SK-N-SH (cell line): ENCODE results near the gene MRPL44. TPM values are rescaled to one million over a fixed set of nuclear protein-coding genes. Genes with fewer than 3 reads are reported as not detected.

Experiments used
- CTCF ChIA-PET: fragments of 300-600, 350-600 bp; formaldehyde crosslinking; extraction: SDS; loops from one replicate; lab custom pipeline; 2021; lab: Yijun Ruan, JAX
- POLR2A ChIA-PET: fragments of 350-600 bp; sonication (Branson Sonifier 250); formaldehyde crosslinking; extraction: SDS; loops from one replicate; lab custom pipeline; 2020; ENCODE audit warnings: antibody characterized with exemption, inconsistent platforms; lab: Yijun Ruan, JAX
- DNase-seq: peaks from one replicate; pipeline ENCODE4 v3.0.0; 2012
- H2AFZ ChIP-seq: fragments of 200-600 bp; sonication (generic); 2 replicates; pipeline ENCODE4 v1.8.1; 2016; ENCODE audit warnings: antibody characterized with exemption, mild to moderate bottlenecking, low read depth
- H3F3A ChIP-seq: fragments of 200-600 bp; sonication (generic); replicated peaks from 2 replicates; pipeline ENCODE3; 2016; ENCODE audit warnings: antibody characterized with exemption, mild to moderate bottlenecking; ENCODE audit not compliant: insufficient read depth
- H3K27ac ChIP-seq, 2 experiments: fragments of 200-500 bp in 1 of 2; fragments of 200-600 bp in 1 of 2; sonication (Bioruptor generic) in 1 of 2; sonication (generic), shearing (Covaris generic) in 1 of 2; 2 replicates each; pipeline versions ENCODE4 v1.5.1 to v1.6.1; 2014 to 2016; ENCODE audit warnings: low read depth in 2 of 2, inconsistent platforms in 1 of 2, low read length in 1 of 2, mild to moderate bottlenecking in 1 of 2, mixed read lengths in 1 of 2
- H3K27me3 ChIP-seq: fragments of 200-600 bp; sonication (generic), shearing (Covaris generic); 2 replicates; pipeline ENCODE4 v1.6.1; 2016; ENCODE audit warnings: mixed run types; ENCODE audit not compliant: insufficient read depth
- H3K36me3 ChIP-seq, 2 experiments: fragments of 200-500 bp in 1 of 2; fragments of 200-600 bp in 1 of 2; sonication (Bioruptor generic) in 1 of 2; sonication (generic) in 1 of 2; replicated peaks in 1 of 2; 2 replicates each; pipeline versions ENCODE3 to v1.5.1; 2014 to 2016; ENCODE audit warnings: low read length in 1 of 2, mild to moderate bottlenecking in 1 of 2; ENCODE audit not compliant: insufficient read depth in 2 of 2, control insufficient read depth in 1 of 2
- H3K4me1 ChIP-seq, 2 experiments: fragments of 200-500 bp in 1 of 2; fragments of 200-600 bp in 1 of 2; sonication (Bioruptor generic) in 1 of 2; sonication (generic), shearing (Covaris generic) in 1 of 2; 2 replicates each; pipeline versions ENCODE4 v1.5.1 to v1.6.1; 2014 to 2016; ENCODE audit warnings: low read depth in 1 of 2, low read length in 1 of 2, mixed run types in 1 of 2; ENCODE audit not compliant: insufficient read depth in 2 of 2, control insufficient read depth in 1 of 2
- H3K4me2 ChIP-seq: fragments of 200-600 bp; sonication (generic), shearing (Covaris generic); 2 replicates; pipeline ENCODE4 v1.6.1; 2017; ENCODE audit warnings: mixed run types
- H3K4me3 ChIP-seq, 2 experiments: fragments of 200-500 bp in 1 of 2; fragments of 200-600 bp in 1 of 2; sonication (Bioruptor generic) in 1 of 2; sonication (generic), shearing (Covaris generic) in 1 of 2; 2 replicates each; pipeline versions ENCODE4 v1.5.1 to v1.8.1; 2014 to 2016; ENCODE audit warnings: low read depth in 2 of 2, inconsistent platforms in 1 of 2, low read length in 1 of 2, mild to moderate bottlenecking in 1 of 2, mixed read lengths in 1 of 2, moderate library complexity in 1 of 2
- H3K79me2 ChIP-seq: fragments of 200-600 bp; sonication (generic); 2 replicates; pipeline ENCODE4 v1.8.1; 2017; ENCODE audit warnings: mild to moderate bottlenecking; ENCODE audit not compliant: insufficient read depth
- H3K9ac ChIP-seq: fragments of 200-600 bp; sonication (generic); 2 replicates; pipeline ENCODE4 v1.6.1; 2017; ENCODE audit warnings: mixed run types
- H3K9me2 ChIP-seq: fragments of 200-600 bp; sonication (generic); 2 replicates; pipeline ENCODE4 v1.6.1; 2017; ENCODE audit warnings: mixed run types
- H3K9me3 ChIP-seq: fragments of 200-600 bp; sonication (generic); 2 replicates; pipeline ENCODE4 v1.6.1; 2017; ENCODE audit warnings: mixed run types, mild to moderate bottlenecking, moderate library complexity
- H4K20me1 ChIP-seq: fragments of 200-600 bp; sonication (generic); 2 replicates; pipeline ENCODE4 v1.6.1; 2017; ENCODE audit warnings: mild to moderate bottlenecking, mixed run types; ENCODE audit not compliant: insufficient read depth
- CHD2 ChIP-seq: fragments of 150-350 bp; IDR thresholded peaks from 2 replicates; pipeline ENCODE4 v1.6.1; 2018; ENCODE audit warnings: low read length; ENCODE audit not compliant: partially characterized antibody
- CTCF ChIP-seq: fragments of 200-600 bp; sonication (generic); IDR thresholded peaks from 2 replicates; pipeline ENCODE4 v1.6.1; 2017; ENCODE audit warnings: antibody characterized with exemption, mild to moderate bottlenecking, moderate library complexity
- ELF1 ChIP-seq: IDR thresholded peaks from 2 replicates; pipeline ENCODE4 v1.4.0; 2012
- IRF3 ChIP-seq: fragments of 150-350 bp; IDR thresholded peaks from 2 replicates; pipeline ENCODE4 v1.6.1; 2016; ENCODE audit warnings: mild to moderate bottlenecking, low read depth, low read length
- JUND ChIP-seq: IDR thresholded peaks from 2 replicates; pipeline ENCODE4 v1.4.0; 2012
- MAX ChIP-seq: IDR thresholded peaks from 2 replicates; pipeline ENCODE4 v1.4.0; 2012; ENCODE audit warnings: low read depth
- NRF1 ChIP-seq: IDR thresholded peaks from 2 replicates; pipeline ENCODE4 v1.6.1; 2012; ENCODE audit warnings: low read depth, mild to moderate bottlenecking, low read length
- RAD21 ChIP-seq: IDR thresholded peaks from 2 replicates; pipeline ENCODE4 v1.6.1; 2012; ENCODE audit warnings: mild to moderate bottlenecking, low read length
- RFX5 ChIP-seq: IDR thresholded peaks from 2 replicates; pipeline ENCODE4 v1.6.1; 2012; ENCODE audit warnings: mild to moderate bottlenecking, improper control_type of control experiment, low read length
- SMC3 ChIP-seq: IDR thresholded peaks from 2 replicates; pipeline ENCODE4 v1.6.1; 2012; ENCODE audit warnings: low read depth, low read length, improper control_type of control experiment
- YY1 ChIP-seq: IDR thresholded peaks from 2 replicates; pipeline ENCODE4 v1.4.0; 2012; ENCODE audit warnings: low read depth, mild to moderate bottlenecking
- ZBTB33 ChIP-seq: IDR thresholded peaks from 2 replicates; pipeline ENCODE4 v1.4.0; 2012; ENCODE audit warnings: low read depth, borderline replicate concordance
- WGBS: methylation state at CpG from one replicate; pipeline ENCODE4 v1.1.6; 2017; ENCODE audit warnings: low lambda C conversion rate; 5-methylcytosine and 5-hydroxymethylcytosine counted together
- polyA plus RNA-seq, 3 experiments: library from polyadenylated mRNA; depleted of rRNA; stranded (reverse); fragments of >200 nt; gene quantifications; 2 replicates each; pipeline ENCODE4 v1.2.3, GENCODE V29; 2012

The MRPL44 gene
- polyA plus RNA-seq, 1 of the 3 experiments (the other 2 are of a cell fraction), result 12.9 TPM

- no peaks in the 10 kb centered on the region for H3K9me2 ChIP-seq
- DNase-seq, result no peak
- TF ChIP-seq CHD2 (no peak), YY1 (no peak), MAX (no peak), RAD21 (no peak), SMC3 (no peak), JUND (no peak), ZBTB33 (no peak), NRF1 (no peak), ELF1 (no peak), IRF3 (no peak), RFX5 (no peak)
- TF ChIP-seq, all 33 proteins: peak for 0
- CTCF ChIA-PET, result interaction anchor here (0.6 to 17.0 kb wide), 60 partner anchors 8 to 1054 kb away, joined by 3 to 288 read pairs (median 5); partner anchors contain the start of genes MRPL44, SERPINE2 and WDFY1
- peaks cover 10% of the 10 kb centered on the region for H3K79me2 ChIP-seq
- H3K36me3 ChIP-seq, result peaks cover 22 to 36% of the 10 kb centered on the region in 2 experiments
- no peak overlapping the region for H3K4me2 ChIP-seq
- H4K20me1 ChIP-seq, result no peaks in the 10 kb centered on the region
- H3K27me3 ChIP-seq, result no peaks in the 10 kb centered on the region
- peaks cover 23% of the 10 kb centered on the region for H3F3A ChIP-seq
- peak overlapping the region in 1 of 2 experiments; percentile 15; a peak in 1 of 4 replicates for H3K27ac ChIP-seq
- POLR2A ChIA-PET, result interaction anchor here (1.4 kb wide), 1 partner anchor 9 kb away, joined by 6 read pairs; no protein-coding TSS in a partner anchor
- no peak overlapping the region for H2AFZ ChIP-seq
- no peak overlapping the region for H3K4me3 ChIP-seq
- H3K4me1 ChIP-seq, result peaks cover 0 to 11% of the 10 kb centered on the region in 2 experiments; a peak in 2 of 4 replicates
- no peaks in the 10 kb centered on the region for H3K9me3 ChIP-seq
- no peak overlapping the region for H3K9ac ChIP-seq
- WGBS, result 89% methylated on average over 1 of the region's 1 CpG
Observed at GRCh38 chr2:223969856-223970255, 12.6 kb downstream of the MRPL44 start.

- H2AFZ ChIP-seq, result no peak overlapping the region
Observed at GRCh38 chr2:223970343-223971128, 13.3 kb downstream of the MRPL44 start.

More at GRCh38 chr2:223970343-223971128, 13.3 kb downstream of the MRPL44 start:
- Histone ChIP-seq H3K9ac (no peak overlapping the region), H3K9me3 (no peaks in the 10 kb centered on the region), H3K36me3 (peaks cover 19 to 36% of the 10 kb centered on the region in 2 experiments), H3K79me2 (peaks cover 3% of the 10 kb centered on the region), H3K4me1 (peaks cover 0 to 11% of the 10 kb centered on the region in 2 experiments; a peak in 1 of 4 replicates), H3K4me3 (no peak overlapping the region; a peak in 1 of 4 replicates), H3K27ac (peak overlapping the region in 1 of 2 experiments; percentile 15; a peak in 1 of 4 replicates), H3K27me3 (no peaks in the 10 kb centered on the region), H3K9me2 (no peaks in the 10 kb centered on the region), H3K4me2 (no peak overlapping the region), H3F3A (peaks cover 18% of the 10 kb centered on the region), H4K20me1 (no peaks in the 10 kb centered on the region)
- 68% methylated on average over 8 of the region's 8 CpGs for WGBS
- DNase-seq, result peak; percentile 48
- CTCF ChIA-PET, result interaction anchor here (0.6 to 17.0 kb wide), 67 partner anchors 9 to 1111 kb away, joined by 3 to 288 read pairs (median 5); partner anchors contain the start of genes MRPL44, SERPINE2 and WDFY1
- POLR2A ChIA-PET, result interaction anchor here (1.4 kb wide), 1 partner anchor 9 kb away, joined by 6 read pairs; no protein-coding TSS in a partner anchor
- TF ChIP-seq SMC3 (peak; percentile 78), RAD21 (peak; percentile 92), CTCF (peak; percentile 98), IRF3 (no peak)
